H9 (cell line): Measurements from ENCODE around the gene MFGE8. TPM values are rescaled to one million over a fixed set of nuclear protein-coding genes. Genes with fewer than 3 reads are reported as not detected.

Source experiments
- DNase-seq: peaks from one replicate; pipeline ENCODE4 v3.0.0-alpha.2; 2017
- H2AFZ ChIP-seq: one replicate; pipeline ENCODE4 v1.6.1; 2013; ENCODE audit warnings: mild to moderate bottlenecking, low read length, control low read depth, moderate library complexity
- H2AK5ac ChIP-seq: 2 replicates; pipeline ENCODE4 v1.6.1; 2013; ENCODE audit warnings: low read length, control low read depth, mixed read lengths; ENCODE audit not compliant: insufficient read length
- H2BK120ac ChIP-seq: one replicate; pipeline ENCODE4 v1.6.1; 2013; ENCODE audit warnings: low read depth, mild to moderate bottlenecking, low read length, control low read depth, inconsistent platforms; ENCODE audit not compliant: poor library complexity, severe bottlenecking
- H2BK12ac ChIP-seq: 2 replicates; pipeline ENCODE4 v1.6.1; 2013; ENCODE audit warnings: low read length, control low read depth, mixed read lengths, low read depth; ENCODE audit not compliant: insufficient read length
- H2BK15ac ChIP-seq: 2 replicates; pipeline ENCODE4 v1.6.1; 2013; ENCODE audit warnings: low read depth, low read length, control low read depth
- H2BK20ac ChIP-seq: one replicate; pipeline ENCODE4 v1.6.1; 2013; ENCODE audit warnings: low read depth, mild to moderate bottlenecking, low read length, control low read depth, inconsistent platforms; ENCODE audit not compliant: poor library complexity, severe bottlenecking
- H2BK5ac ChIP-seq: 2 replicates; pipeline ENCODE4 v1.6.1; 2013; ENCODE audit warnings: low read length, control low read depth, mixed read lengths; ENCODE audit not compliant: insufficient read length
- H3K14ac ChIP-seq: 2 replicates; pipeline ENCODE4 v1.6.1; 2013; ENCODE audit warnings: low read length, control low read depth; ENCODE audit not compliant: insufficient read depth
- H3K18ac ChIP-seq: 2 replicates; pipeline ENCODE4 v1.6.1; 2013; ENCODE audit warnings: low read depth, mild to moderate bottlenecking, mixed read lengths, low read length, control low read depth; ENCODE audit not compliant: insufficient read length
- H3K23ac ChIP-seq: 2 replicates; pipeline ENCODE4 v1.6.1; 2013; ENCODE audit warnings: low read length, control low read depth, mixed read lengths, low read depth; ENCODE audit not compliant: insufficient read length
- H3K23me2 ChIP-seq: 2 replicates; pipeline ENCODE4 v1.6.1; 2013; ENCODE audit warnings: low read depth, mild to moderate bottlenecking, mixed read lengths, low read length, control low read depth; ENCODE audit not compliant: insufficient read length, poor library complexity, severe bottlenecking
- H3K27ac ChIP-seq: 2 replicates; pipeline ENCODE4 v1.5.1; 2013; ENCODE audit warnings: low read length, control low read depth, mixed read lengths, low read depth; ENCODE audit not compliant: insufficient read length
- H3K27me3 ChIP-seq: 2 replicates; pipeline ENCODE4 v1.6.1; 2013; ENCODE audit warnings: low read length, control low read depth, inconsistent platforms; ENCODE audit not compliant: insufficient read depth
- H3K4ac ChIP-seq: 2 replicates; pipeline ENCODE4 v1.6.1; 2013; ENCODE audit warnings: low read depth, mild to moderate bottlenecking, control low read depth, inconsistent platforms, low read length, moderate library complexity
- H3K4me1 ChIP-seq: 2 replicates; pipeline ENCODE4 v1.6.1; 2013; ENCODE audit warnings: low read length, control low read depth, inconsistent platforms; ENCODE audit not compliant: insufficient read depth
- H3K4me2 ChIP-seq: 2 replicates; pipeline ENCODE4 v1.6.1; 2013; ENCODE audit warnings: low read length, control low read depth, mixed read lengths; ENCODE audit not compliant: insufficient read length, insufficient read depth
- H3K56ac ChIP-seq: 2 replicates; pipeline ENCODE4 v1.6.1; 2013; ENCODE audit warnings: low read depth, mild to moderate bottlenecking, mixed read lengths, low read length, control low read depth; ENCODE audit not compliant: insufficient read length
- H3K79me1 ChIP-seq: 2 replicates; pipeline ENCODE4 v1.6.1; 2013; ENCODE audit warnings: low read depth, mild to moderate bottlenecking, moderate library complexity, low read length, control low read depth, inconsistent platforms; ENCODE audit not compliant: insufficient read depth, poor library complexity, severe bottlenecking
- H3K79me2 ChIP-seq: 2 replicates; pipeline ENCODE4 v1.6.1; 2013; ENCODE audit warnings: low read length, control low read depth, inconsistent platforms; ENCODE audit not compliant: insufficient read depth
- H3K9ac ChIP-seq: 2 replicates; pipeline ENCODE4 v1.6.1; 2013; ENCODE audit warnings: low read length, control low read depth, mixed read lengths; ENCODE audit not compliant: insufficient read length; ENCODE audit errors: extremely low read depth
- H3K9me3 ChIP-seq: one replicate; pipeline ENCODE4 v1.6.1; 2013; ENCODE audit warnings: low read depth, low read length, inconsistent platforms; ENCODE audit not compliant: control insufficient read depth
- H3T11ph ChIP-seq: one replicate; pipeline ENCODE4 v1.6.1; 2013; ENCODE audit warnings: mild to moderate bottlenecking, low read length, control low read depth, inconsistent platforms
- H4K20me1 ChIP-seq: one replicate; pipeline ENCODE4 v1.6.1; 2013; ENCODE audit not compliant: control insufficient read depth, insufficient read length, insufficient read depth
- H4K5ac ChIP-seq: 2 replicates; pipeline ENCODE4 v1.6.1; 2013; ENCODE audit warnings: low read depth, mild to moderate bottlenecking, mixed read lengths, low read length, control low read depth; ENCODE audit not compliant: insufficient read length
- H4K8ac ChIP-seq: replicated peaks from 2 replicates; pipeline ENCODE4 v1.6.1; 2013; ENCODE audit warnings: low read length, control low read depth, mixed read lengths, low read depth; ENCODE audit not compliant: insufficient read length
- H4K91ac ChIP-seq: 2 replicates; pipeline ENCODE4 v1.6.1; 2013; ENCODE audit warnings: low read depth, mild to moderate bottlenecking, moderate library complexity, mixed read lengths, low read length, control low read depth; ENCODE audit not compliant: insufficient read length
- H3K27ac Mint-ChIP-seq, 3 experiments: 2 replicates in 2 of 3; 3 replicates in 1 of 3; pipeline ENCODE4 v1.8.0; 2020 to 2021; ENCODE audit warnings: mixed read lengths in 3 of 3, mild to moderate bottlenecking in 1 of 3, moderate library complexity in 1 of 3
- H3K27me3 Mint-ChIP-seq: 2 replicates; pipeline ENCODE4 v1.8.0; 2021; ENCODE audit warnings: low read depth, mild to moderate bottlenecking, moderate library complexity, mixed read lengths
- H3K36me3 Mint-ChIP-seq, 3 experiments: 2 replicates in 2 of 3; 3 replicates in 1 of 3; pipeline ENCODE4 v1.8.0; 2020 to 2021; ENCODE audit warnings: low read depth in 3 of 3, mixed read lengths in 3 of 3; ENCODE audit not compliant: insufficient read depth in 1 of 3
- H3K4me1 Mint-ChIP-seq, 2 experiments: 2 replicates each; pipeline ENCODE4 v1.8.0; 2020; ENCODE audit warnings: mixed read lengths in 2 of 2
- H3K4me3 Mint-ChIP-seq, 2 experiments: 2 replicates in 1 of 2; 3 replicates in 1 of 2; pipeline ENCODE4 v1.8.0; 2020 to 2021; ENCODE audit warnings: mild to moderate bottlenecking in 2 of 2, mixed read lengths in 2 of 2, moderate library complexity in 1 of 2
- H3K9me3 Mint-ChIP-seq, 2 experiments: 2 replicates in 1 of 2; 3 replicates in 1 of 2; pipeline ENCODE4 v1.8.0; 2020; ENCODE audit warnings: mild to moderate bottlenecking in 2 of 2, mixed read lengths in 2 of 2, moderate library complexity in 1 of 2
- WGBS: extraction: QIAGEN DNeasy Blood & Tissue Kit; methylation state at CpG from one replicate; pipeline ENCODE4 v1.1.7; 2013; ENCODE audit warnings: missing lambda C conversion rate, low lambda C conversion rate, mixed read lengths; ENCODE audit not compliant: insufficient read length; ENCODE audit errors: extremely low coverage; 5-methylcytosine and 5-hydroxymethylcytosine counted together
- total RNA-seq: library from RNA; stranded (reverse); gene quantifications from 2 replicates; pipeline ENCODE4 v1.2.1, GENCODE V29; 2021
- TF ChIP-seq, protein P1 (sequence below): fragments of 200-600 bp; sonication (generic); conservative IDR thresholded peaks from 3 replicates; pipeline ENCODE4 v1.8.0; 2021; ENCODE audit warnings: antibody characterized with exemption, mild to moderate bottlenecking

The MFGE8 gene
- total RNA-seq, 1 experiment from 2014 or later = 653 TPM

DNA sequence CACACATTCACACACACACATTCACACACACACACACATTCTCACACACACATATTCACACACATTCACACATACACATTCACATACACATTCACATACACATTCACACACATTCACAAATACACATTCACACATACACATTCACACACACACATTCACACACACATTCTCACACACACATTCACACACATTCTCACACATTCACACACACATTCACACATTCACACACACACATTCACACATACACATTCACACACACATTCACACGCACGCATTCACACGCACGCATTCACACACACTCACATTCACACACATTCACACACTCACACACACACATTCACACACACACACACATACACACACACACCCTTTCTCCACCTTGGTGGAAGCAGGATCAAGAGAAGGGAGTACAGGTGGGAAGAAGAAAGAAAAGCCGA lies 12.2 kb downstream of the MFGE8 start:
- WGBS = no CpG with 5 or more reads among the region's 5 CpGs

More for the DNA sequence above, 12.2 kb downstream of the MFGE8 start:
- peaks cover 5% of the 10 kb centered on the region for H3K27me3 Mint-ChIP-seq
- Histone ChIP-seq H2BK5ac (no peak overlapping the region), H4K20me1 (no peaks in the 10 kb centered on the region), H3K23me2 (peaks cover 3% of the 10 kb centered on the region), H3K14ac (no peak overlapping the region), H3K56ac (no peak overlapping the region), H3K4me2 (no peak overlapping the region), H2AFZ (no peak overlapping the region), H3K23ac (no peak overlapping the region), H2BK12ac (no peak overlapping the region), H3K27me3 (no peaks in the 10 kb centered on the region), H3K79me1 (no peaks in the 10 kb centered on the region), H3K9me3 (no peaks in the 10 kb centered on the region), H3K4me1 (peaks cover 11% of the 10 kb centered on the region; the same call in 1 of the 2 replicates), H3K4ac (no peak overlapping the region), H2AK5ac (no peak overlapping the region), H2BK120ac (no peak overlapping the region), H4K8ac (no peak overlapping the region), H3K18ac (no peak overlapping the region), H3K79me2 (no peaks in the 10 kb centered on the region), H3K9ac (no peak overlapping the region), H3K27ac (no peak overlapping the region), H4K91ac (no peak overlapping the region), H2BK15ac (no peak overlapping the region), H2BK20ac (no peak overlapping the region), H4K5ac (no peak overlapping the region), H3T11ph (no peak overlapping the region)
- H3K36me3 Mint-ChIP-seq = peaks cover 59 to 85% (median 83%) of the 10 kb centered on the region in 3 experiments
- peaks cover 40 to 87% of the 10 kb centered on the region in 2 experiments for H3K4me1 Mint-ChIP-seq
- no peak overlapping the region for H3K4me3 Mint-ChIP-seq
- TF ChIP-seq, protein P1, sequence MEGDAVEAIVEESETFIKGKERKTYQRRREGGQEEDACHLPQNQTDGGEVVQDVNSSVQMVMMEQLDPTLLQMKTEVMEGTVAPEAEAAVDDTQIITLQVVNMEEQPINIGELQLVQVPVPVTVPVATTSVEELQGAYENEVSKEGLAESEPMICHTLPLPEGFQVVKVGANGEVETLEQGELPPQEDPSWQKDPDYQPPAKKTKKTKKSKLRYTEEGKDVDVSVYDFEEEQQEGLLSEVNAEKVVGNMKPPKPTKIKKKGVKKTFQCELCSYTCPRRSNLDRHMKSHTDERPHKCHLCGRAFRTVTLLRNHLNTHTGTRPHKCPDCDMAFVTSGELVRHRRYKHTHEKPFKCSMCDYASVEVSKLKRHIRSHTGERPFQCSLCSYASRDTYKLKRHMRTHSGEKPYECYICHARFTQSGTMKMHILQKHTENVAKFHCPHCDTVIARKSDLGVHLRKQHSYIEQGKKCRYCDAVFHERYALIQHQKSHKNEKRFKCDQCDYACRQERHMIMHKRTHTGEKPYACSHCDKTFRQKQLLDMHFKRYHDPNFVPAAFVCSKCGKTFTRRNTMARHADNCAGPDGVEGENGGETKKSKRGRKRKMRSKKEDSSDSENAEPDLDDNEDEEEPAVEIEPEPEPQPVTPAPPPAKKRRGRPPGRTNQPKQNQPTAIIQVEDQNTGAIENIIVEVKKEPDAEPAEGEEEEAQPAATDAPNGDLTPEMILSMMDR = no peak
- DNase-seq = no peak
- no peaks in the 10 kb centered on the region for H3K9me3 Mint-ChIP-seq
- H3K27ac Mint-ChIP-seq = peak overlapping the region in 1 of 3 experiments; percentile 91; a peak in 2 of 7 replicates
